SJSA1 (cell line): Measurements from ENCODE around the gene F2RL1. TPM values are rescaled to one million over a fixed set of nuclear protein-coding genes. Genes with fewer than 3 reads are reported as not detected.

ENCODE experiments used
- DNase-seq, 2 experiments: peaks; one replicate each; pipeline ENCODE4 v3.0.0-alpha.2; 2015 to 2020; ENCODE audit warnings: low spot score in 2 of 2, low read depth in 1 of 2
- H3K27ac ChIP-seq: fragments of 250-450 bp; sonication (Bioruptor Pico); 2 replicates; pipeline ENCODE4 v1.5.1; 2020; ENCODE audit warnings: mild to moderate bottlenecking, moderate library complexity
- H3K27me3 ChIP-seq: fragments of 250-450 bp; sonication (Bioruptor Pico); replicated peaks from 2 replicates; pipeline ENCODE4 v1.5.1; 2020; ENCODE audit warnings: mild to moderate bottlenecking, moderate library complexity
- H3K36me3 ChIP-seq: fragments of 250-450 bp; sonication (Bioruptor Pico); 2 replicates; pipeline ENCODE4 v1.5.1; 2020; ENCODE audit warnings: mild to moderate bottlenecking
- H3K4me1 ChIP-seq: fragments of 250-450 bp; sonication (Bioruptor Pico); replicated peaks from 2 replicates; pipeline ENCODE4 v1.6.1; 2021; ENCODE audit warnings: mild to moderate bottlenecking
- H3K4me3 ChIP-seq: fragments of 250-450 bp; sonication (Bioruptor Pico); 2 replicates; pipeline ENCODE4 v1.5.1; 2020; ENCODE audit warnings: mild to moderate bottlenecking
- H3K9me3 ChIP-seq: fragments of 250-450 bp; sonication (Bioruptor Pico); replicated peaks from 2 replicates; pipeline ENCODE4 v1.5.1; 2020; ENCODE audit warnings: mild to moderate bottlenecking
- total RNA-seq: library from RNA; depleted of rRNA; stranded (reverse); fragments of >200 nt; shearing (Covaris generic); gene quantifications from 2 replicates; pipeline ENCODE4 v1.2.3, GENCODE V29; 2014; rRNA removed

Gene F2RL1
- total RNA-seq, 1 experiment from 2014 or later = 1.2 TPM

- H3K4me1 ChIP-seq = peaks cover 14% of the 10 kb centered on the region
- H3K36me3 ChIP-seq = no peaks in the 10 kb centered on the region
- no peaks in the 10 kb centered on the region for H3K9me3 ChIP-seq
- H3K27me3 ChIP-seq = no peaks in the 10 kb centered on the region
- peak in 1 of 2 experiments; percentile 59 for DNase-seq
- H3K4me3 ChIP-seq = no peak overlapping the region
- no peak overlapping the region for H3K27ac ChIP-seq
Observed at GRCh38 chr5:76867038-76867437, 48.2 kb downstream of the F2RL1 start.

- Histone ChIP-seq H3K4me3 (no peak overlapping the region), H3K4me1 (peaks cover 12% of the 10 kb centered on the region), H3K36me3 (no peaks in the 10 kb centered on the region), H3K27ac (no peak overlapping the region), H3K27me3 (no peaks in the 10 kb centered on the region), H3K9me3 (no peaks in the 10 kb centered on the region)
- DNase-seq = peak; percentile 50 to 55
Observed at GRCh38 chr5:76867827-76868693, 49.2 kb downstream of the F2RL1 start.

GRCh38 chr5:76870046-76870445, 51.2 kb downstream of the F2RL1 start:
- H3K27ac ChIP-seq = no peak overlapping the region
- H3K4me3 ChIP-seq = no peak overlapping the region
- no peaks in the 10 kb centered on the region for H3K9me3 ChIP-seq
- H3K4me1 ChIP-seq = peaks cover 14% of the 10 kb centered on the region
- H3K27me3 ChIP-seq = no peaks in the 10 kb centered on the region
- DNase-seq = no peak
- H3K36me3 ChIP-seq = no peaks in the 10 kb centered on the region

GRCh38 chr5:76874088-76874581, 55.3 kb downstream of the F2RL1 start:
- no peak overlapping the region for H3K27ac ChIP-seq
- no peak for DNase-seq
- H3K9me3 ChIP-seq = no peaks in the 10 kb centered on the region
- no peaks in the 10 kb centered on the region for H3K36me3 ChIP-seq
- peaks cover 10% of the 10 kb centered on the region for H3K4me1 ChIP-seq
- H3K27me3 ChIP-seq = no peaks in the 10 kb centered on the region
- H3K4me3 ChIP-seq = no peak overlapping the region

Other genes with a start within 250 kb of the F2RL1 start
- gene F2RL2, start 195.6 kb upstream of the F2RL1 start, total RNA-seq = 1.3 and 2.0 TPM in 2 replicates
- 61.4 and 95.4 TPM in 2 replicates for gene F2R, start 102.9 kb upstream of the F2RL1 start, total RNA-seq
- gene S100Z, start 31.0 kb downstream of the F2RL1 start, total RNA-seq = 0.55 TPM in 1 of 2 replicates, not detected in the other
- 0.11 TPM in 1 of 2 replicates, not detected in the other for gene CRHBP, start 134.0 kb downstream of the F2RL1 start, total RNA-seq
- gene AGGF1, start 211.4 kb downstream of the F2RL1 start, total RNA-seq = 25.2 and 26.7 TPM in 2 replicates